Kasumi-1 (cell line): ENCODE measurements around the gene THAP8.

Source experiments
- DNase-seq, 2 experiments: peaks; one replicate each; lab custom pipeline; 2025; lab: John Stamatoyannopoulos, UW

Gene THAP8

DNA sequence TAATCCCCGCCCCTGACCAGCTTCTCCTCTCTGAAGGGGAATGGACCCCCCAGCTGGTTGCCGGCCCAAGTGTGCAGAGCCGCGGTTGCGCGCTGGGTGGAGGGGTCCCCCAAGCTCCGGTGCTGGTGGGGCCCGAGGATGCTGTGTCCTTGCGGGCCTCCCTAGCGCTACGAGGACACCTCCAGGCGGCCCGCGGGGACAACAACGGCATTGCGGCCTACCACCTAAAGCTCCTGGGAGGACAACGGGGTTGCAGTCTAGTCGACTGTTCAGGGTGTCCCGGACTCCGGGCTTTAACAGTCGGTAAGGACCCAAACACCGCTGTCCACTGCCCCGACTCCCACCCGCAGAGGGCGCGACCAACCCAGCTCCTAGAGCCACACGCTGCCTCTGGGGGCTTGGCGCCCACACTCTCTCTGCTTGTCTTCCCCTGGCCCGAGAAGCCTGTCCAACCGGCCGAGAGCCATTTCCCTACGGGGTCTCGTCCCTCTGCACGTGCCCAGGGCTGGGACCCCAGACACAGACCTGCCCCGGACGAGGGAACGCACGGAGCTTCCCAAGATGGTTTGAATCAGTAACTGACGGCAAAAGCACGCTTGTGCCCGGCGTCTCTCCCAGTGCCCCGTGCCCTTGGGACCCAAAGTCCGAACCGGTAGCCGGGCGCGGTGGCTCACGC, 60.0 kb downstream of the THAP8 start:
- DNase-seq, result no peak

GRCh38 chr19:35992907-35993765, 60.9 kb downstream of the THAP8 start:
- no peak for DNase-seq

DNA sequence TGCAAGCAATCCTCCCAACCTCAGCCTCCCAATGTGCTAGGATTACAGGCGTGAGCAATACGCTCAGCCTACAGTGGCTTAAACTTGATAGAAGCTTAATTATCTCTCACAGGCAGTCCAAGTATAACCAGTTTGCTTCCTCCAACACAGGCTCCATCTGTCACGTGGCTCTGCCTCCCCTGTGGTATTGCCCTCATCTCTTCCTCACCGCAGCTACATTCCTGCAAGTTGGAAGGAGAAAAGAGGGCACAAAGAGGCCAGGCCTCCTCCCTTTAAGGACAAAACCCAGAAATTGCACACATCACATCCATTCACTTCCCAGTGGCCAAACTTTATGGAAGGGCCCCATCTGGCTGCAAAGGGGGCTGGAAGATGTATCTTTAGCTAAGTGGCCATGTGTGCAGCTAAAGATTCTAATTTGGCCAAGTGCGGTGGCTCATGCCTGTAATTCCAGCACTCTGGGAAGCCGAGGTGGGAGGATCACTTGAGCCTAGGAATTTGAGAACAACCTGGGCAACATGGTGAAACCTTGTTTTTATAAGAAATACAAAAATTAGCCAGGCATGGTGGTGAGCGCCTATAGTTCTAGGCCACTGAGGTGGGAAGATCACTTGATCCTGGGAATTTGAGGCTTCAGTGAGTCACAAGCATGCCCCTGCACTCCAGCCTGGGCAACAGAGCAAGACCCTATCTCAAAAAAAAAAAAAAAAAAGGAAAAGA, 62.2 kb downstream of the THAP8 start:
- no peak for DNase-seq

DNA sequence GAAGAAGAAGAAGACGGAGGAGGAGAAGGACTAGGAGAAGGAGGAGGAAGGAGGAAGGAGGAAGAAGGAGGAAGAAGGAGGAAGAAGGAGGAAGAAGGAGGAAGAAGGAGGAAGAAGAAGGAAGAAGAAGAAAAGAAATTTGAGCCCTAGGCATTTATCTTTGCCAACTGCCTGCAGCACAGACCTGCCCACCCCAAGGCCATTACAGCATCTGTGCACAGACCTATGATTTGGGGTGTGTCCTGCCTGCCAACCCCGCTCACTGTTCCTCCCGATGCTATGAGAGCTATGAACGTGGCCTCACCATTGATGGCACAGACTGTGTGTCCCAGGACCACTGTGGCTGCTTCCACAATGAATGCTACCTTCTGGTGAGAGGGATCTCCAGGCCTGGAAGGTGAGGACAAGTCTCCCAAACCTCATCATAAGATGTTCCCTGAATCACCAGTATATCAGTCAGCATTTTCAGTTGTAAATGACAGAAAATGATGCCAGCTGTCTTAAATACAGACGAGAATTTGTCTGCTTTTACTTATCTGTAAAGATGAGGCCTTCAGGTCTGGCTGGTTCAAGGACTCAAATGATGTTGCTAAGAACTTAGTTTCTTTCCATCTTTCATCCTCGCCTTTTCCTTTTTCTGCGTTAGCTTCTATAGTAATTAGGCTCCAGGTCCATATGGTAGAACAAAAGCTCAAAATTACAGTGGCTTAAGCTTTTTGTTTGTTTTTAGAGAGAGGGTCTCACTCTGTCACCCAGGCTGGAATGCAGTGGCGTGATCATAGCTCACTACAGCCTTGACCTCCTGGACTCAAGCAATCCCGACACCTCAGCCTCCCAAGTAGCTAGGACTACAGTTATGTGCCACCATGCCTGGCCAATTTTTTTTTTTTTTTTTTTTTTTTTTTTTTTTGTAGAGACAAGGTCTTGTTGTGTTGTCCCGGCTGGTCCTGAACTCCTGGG, 63.0 kb downstream of the THAP8 start:
- no peak for DNase-seq

DNA sequence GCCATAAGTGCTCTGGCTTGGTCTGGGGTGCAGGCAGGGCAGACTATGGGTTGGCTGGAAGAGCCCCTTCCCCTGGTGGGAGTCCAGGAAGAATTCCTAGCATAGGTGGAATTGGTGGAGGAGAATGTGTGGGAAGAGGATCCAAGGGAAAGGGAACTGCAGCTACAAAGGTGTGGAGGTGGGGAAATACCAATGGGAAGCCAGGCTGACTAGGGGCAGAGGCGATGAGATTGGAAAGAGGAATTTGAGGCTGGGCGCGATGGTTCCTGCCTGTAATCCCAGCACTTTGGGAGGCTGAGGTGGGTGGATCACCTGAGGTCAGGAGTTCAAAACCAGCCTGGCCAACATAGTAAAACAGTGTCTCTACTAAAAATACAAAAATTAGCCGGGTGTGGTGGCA, 63.9 kb downstream of the THAP8 start:
- DNase-seq, result no peak

DNA sequence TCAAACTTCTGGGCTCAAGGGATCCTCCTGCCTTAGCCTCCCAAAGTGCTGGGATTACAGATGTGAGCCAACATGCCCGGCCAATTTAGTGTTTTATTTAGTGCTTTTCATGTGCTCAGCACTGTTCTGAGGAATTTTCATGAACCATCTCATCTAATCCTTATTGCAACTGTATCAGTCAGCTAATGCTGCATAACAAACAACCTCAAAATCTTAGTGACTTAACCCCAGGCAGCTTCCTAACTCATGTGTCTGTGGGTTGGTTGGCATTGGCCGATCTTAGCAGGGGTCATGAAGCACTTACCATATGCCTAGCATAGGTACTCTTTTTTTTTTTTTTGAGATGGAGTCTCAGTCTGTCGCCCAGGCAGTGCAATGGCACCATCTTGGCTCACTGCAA, 65.3 kb downstream of the THAP8 start:
- DNase-seq, result no peak

DNA sequence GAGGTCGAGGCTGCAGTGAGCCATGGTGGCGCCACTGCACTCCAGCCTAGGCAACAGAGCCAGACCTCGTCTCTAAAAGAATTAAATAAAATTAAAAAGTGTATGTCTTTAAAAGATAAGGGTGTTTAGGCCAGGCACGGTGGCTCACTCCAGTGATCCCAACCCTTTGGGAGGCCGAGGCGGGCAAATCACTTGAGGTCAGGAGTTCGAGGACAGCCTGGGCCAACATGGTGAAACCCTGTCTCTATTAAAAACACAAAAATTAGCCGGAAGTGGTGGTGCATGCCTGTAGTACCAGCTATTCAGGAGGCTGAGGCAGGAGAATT, 66.6 kb downstream of the THAP8 start:
- no peak for DNase-seq

- DNase-seq, result peak; percentile 54 to 69
Measured at GRCh38 chr19:35986664-35987570, 67.2 kb downstream of the THAP8 start.

- DNase-seq, result no peak
Measured at GRCh38 chr19:35986111-35986510, 68.0 kb downstream of the THAP8 start.
